A204.1 (cell line): ENCODE data around the gene ASIC5.

ENCODE experiments used
- FAIRE-seq: peaks from 2 replicates; lab custom pipeline; 2012; peaks lifted over from hg19 to GRCh38; lab: Jason Lieb, UNC

Gene ASIC5

GRCh38 chr4:155879767-155880166 is 13.7 kb upstream of the ASIC5 start:
- no peak for FAIRE-seq

- no peak for FAIRE-seq
Observed at GRCh38 chr4:155878611-155879010, 12.5 kb upstream of the ASIC5 start.

- FAIRE-seq = no peak
Observed at GRCh38 chr4:155877971-155878370, 11.9 kb upstream of the ASIC5 start.

GRCh38 chr4:155875878-155876277 is 9.8 kb upstream of the ASIC5 start:
- FAIRE-seq = no peak

- FAIRE-seq = no peak
Observed at GRCh38 chr4:155855897-155856296, 10.2 kb downstream of the ASIC5 start.

GRCh38 chr4:155854582-155855226 is 11.4 kb downstream of the ASIC5 start:
- FAIRE-seq = no peak

GRCh38 chr4:155853189-155853588 is 12.9 kb downstream of the ASIC5 start:
- peak; percentile 90 for FAIRE-seq

GRCh38 chr4:155849042-155849441 is 17.0 kb downstream of the ASIC5 start:
- no peak for FAIRE-seq

- FAIRE-seq = peak; percentile 27
Observed at GRCh38 chr4:155846929-155847328, 19.1 kb downstream of the ASIC5 start.

- FAIRE-seq = no peak
Observed at GRCh38 chr4:155842080-155842479, 24.0 kb downstream of the ASIC5 start.

GRCh38 chr4:155837203-155837796 is 28.8 kb downstream of the ASIC5 start:
- FAIRE-seq = no peak

- no peak for FAIRE-seq
Observed at GRCh38 chr4:155832664-155833063, 33.4 kb downstream of the ASIC5 start.

GRCh38 chr4:155828628-155829027 is 37.4 kb downstream of the ASIC5 start:
- FAIRE-seq = no peak

GRCh38 chr4:155822572-155822971 is 43.5 kb downstream of the ASIC5 start:
- no peak for FAIRE-seq

GRCh38 chr4:155820887-155821518 is 45.1 kb downstream of the ASIC5 start:
- no peak for FAIRE-seq

GRCh38 chr4:155819066-155819465 is 47.0 kb downstream of the ASIC5 start:
- no peak for FAIRE-seq

GRCh38 chr4:155818639-155819038 is 47.4 kb downstream of the ASIC5 start:
- no peak for FAIRE-seq

GRCh38 chr4:155811083-155811482 is 55.0 kb downstream of the ASIC5 start:
- no peak for FAIRE-seq

- FAIRE-seq = peak; percentile 98
Observed at GRCh38 chr4:155809835-155810234, 56.2 kb downstream of the ASIC5 start.

- no peak for FAIRE-seq
Observed at GRCh38 chr4:155807021-155807420, 59.1 kb downstream of the ASIC5 start.

- no peak for FAIRE-seq
Observed at GRCh38 chr4:155805016-155805415, 61.1 kb downstream of the ASIC5 start.

GRCh38 chr4:155802190-155802959 is 63.7 kb downstream of the ASIC5 start:
- no peak for FAIRE-seq
